ENCODE results near the gene CKAP2L. TPM values are rescaled to one million over a fixed set of nuclear protein-coding genes. Genes with fewer than 3 reads are reported as not detected.

CKAP2L gene
- total RNA-seq, 1 experiment from 2014 or later, result 20.7 TPM

- H3K79me2 ChIP-seq (ENCODE audit: low read length), result no peaks in the 10 kb centered on the region
- H4K20me1 ChIP-seq (ENCODE audit: low read length), result no peaks in the 10 kb centered on the region
- H3K9ac ChIP-seq (ENCODE audit: low read length), result no peak overlapping the region
- H3K4me2 ChIP-seq (ENCODE audit: low read length), result no peak overlapping the region
- H3K36me3 ChIP-seq (ENCODE audit: low read depth, low read length), result no peaks in the 10 kb centered on the region
- H3K4me3 ChIP-seq (ENCODE audit: low read length), result no peak overlapping the region
- no peaks in the 10 kb centered on the region for H3K27me3 ChIP-seq (ENCODE audit: low read length)
- H3K9me2 ChIP-seq (replicated peaks; ENCODE audit: low read length), result no peaks in the 10 kb centered on the region
- no peak for TF ChIP-seq EZH2 (IDR thresholded peaks at IDR 0.05; ENCODE audit: low read length, unreplicated experiment)
- TF ChIP-seq EZH2phosphoT487 (IDR thresholded peaks at IDR 0.05; ENCODE audit: borderline replicate concordance, low read length), result no peak
- TF ChIP-seq, protein P1, sequence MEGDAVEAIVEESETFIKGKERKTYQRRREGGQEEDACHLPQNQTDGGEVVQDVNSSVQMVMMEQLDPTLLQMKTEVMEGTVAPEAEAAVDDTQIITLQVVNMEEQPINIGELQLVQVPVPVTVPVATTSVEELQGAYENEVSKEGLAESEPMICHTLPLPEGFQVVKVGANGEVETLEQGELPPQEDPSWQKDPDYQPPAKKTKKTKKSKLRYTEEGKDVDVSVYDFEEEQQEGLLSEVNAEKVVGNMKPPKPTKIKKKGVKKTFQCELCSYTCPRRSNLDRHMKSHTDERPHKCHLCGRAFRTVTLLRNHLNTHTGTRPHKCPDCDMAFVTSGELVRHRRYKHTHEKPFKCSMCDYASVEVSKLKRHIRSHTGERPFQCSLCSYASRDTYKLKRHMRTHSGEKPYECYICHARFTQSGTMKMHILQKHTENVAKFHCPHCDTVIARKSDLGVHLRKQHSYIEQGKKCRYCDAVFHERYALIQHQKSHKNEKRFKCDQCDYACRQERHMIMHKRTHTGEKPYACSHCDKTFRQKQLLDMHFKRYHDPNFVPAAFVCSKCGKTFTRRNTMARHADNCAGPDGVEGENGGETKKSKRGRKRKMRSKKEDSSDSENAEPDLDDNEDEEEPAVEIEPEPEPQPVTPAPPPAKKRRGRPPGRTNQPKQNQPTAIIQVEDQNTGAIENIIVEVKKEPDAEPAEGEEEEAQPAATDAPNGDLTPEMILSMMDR (conservative IDR thresholded peaks at IDR 0.05; ENCODE audit: low read depth, low read length), result no peak
- intact Hi-C loops (cut with micrococcal nuclease), result no loop called here
- H2AFZ ChIP-seq (ENCODE audit: low read length), result no peak overlapping the region
- ChIA-PET POLR2A (ENCODE audit: unreplicated experiment) (interaction anchor here (0.6 kb wide), 1 partner anchor 9 kb away, joined by 3 read pairs; the partner anchor contains the start of gene CKAP2L), CTCF (no interaction called here)
- ATAC-seq, result no peak
- H3K9me3 ChIP-seq (ENCODE audit: low read length), result no peaks in the 10 kb centered on the region
- peaks cover 6% of the 10 kb centered on the region for H3K4me1 ChIP-seq (ENCODE audit: insufficient read depth, low read length)
- BruUV-seq (replicated peaks), result no TSS peak
- no peak overlapping the region for H3K27ac ChIP-seq (ENCODE audit: low read length)
- DNase-seq, result no peak
- no peaks in the 10 kb centered on the region for H3F3A ChIP-seq (ENCODE audit: low read length, unreplicated experiment)
Observed at GRCh38 chr2:112773556-112773955, 9.1 kb upstream of the CKAP2L start.

GRCh38 chr2:112772911-112773475 lies 8.6 kb upstream of the CKAP2L start:
- H3K4me3 ChIP-seq (ENCODE audit: low read length), result no peak overlapping the region
- intact Hi-C loops (cut with micrococcal nuclease), result no loop called here
- no TSS peak for BruUV-seq (replicated peaks)
- no peaks in the 10 kb centered on the region for H3F3A ChIP-seq (ENCODE audit: low read length, unreplicated experiment)
- H3K4me2 ChIP-seq (ENCODE audit: low read length), result no peak overlapping the region
- ChIA-PET CTCF (no interaction called here), POLR2A (ENCODE audit: unreplicated experiment) (no interaction called here)
- no peaks in the 10 kb centered on the region for H3K9me2 ChIP-seq (replicated peaks; ENCODE audit: low read length)
- no peak overlapping the region for H3K9ac ChIP-seq (ENCODE audit: low read length)
- no peaks in the 10 kb centered on the region for H3K9me3 ChIP-seq (ENCODE audit: low read length)
- H2AFZ ChIP-seq (ENCODE audit: low read length), result no peak overlapping the region
- H4K20me1 ChIP-seq (ENCODE audit: low read length), result no peaks in the 10 kb centered on the region
- H3K4me1 ChIP-seq (ENCODE audit: insufficient read depth, low read length), result peaks cover 12% of the 10 kb centered on the region
- no peaks in the 10 kb centered on the region for H3K27me3 ChIP-seq (ENCODE audit: low read length)
- H3K36me3 ChIP-seq (ENCODE audit: low read depth, low read length), result no peaks in the 10 kb centered on the region
- DNase-seq, result no peak
- no peak for ATAC-seq
- no peaks in the 10 kb centered on the region for H3K79me2 ChIP-seq (ENCODE audit: low read length)
- H3K27ac ChIP-seq (ENCODE audit: low read length), result no peak overlapping the region
- TF ChIP-seq EZH2phosphoT487 (IDR thresholded peaks at IDR 0.05; ENCODE audit: borderline replicate concordance, low read length) (no peak), EZH2 (IDR thresholded peaks at IDR 0.05; ENCODE audit: low read length, unreplicated experiment) (no peak)
- TF ChIP-seq, protein P1 (conservative IDR thresholded peaks at IDR 0.05; ENCODE audit: low read depth, low read length), result no peak

DNA sequence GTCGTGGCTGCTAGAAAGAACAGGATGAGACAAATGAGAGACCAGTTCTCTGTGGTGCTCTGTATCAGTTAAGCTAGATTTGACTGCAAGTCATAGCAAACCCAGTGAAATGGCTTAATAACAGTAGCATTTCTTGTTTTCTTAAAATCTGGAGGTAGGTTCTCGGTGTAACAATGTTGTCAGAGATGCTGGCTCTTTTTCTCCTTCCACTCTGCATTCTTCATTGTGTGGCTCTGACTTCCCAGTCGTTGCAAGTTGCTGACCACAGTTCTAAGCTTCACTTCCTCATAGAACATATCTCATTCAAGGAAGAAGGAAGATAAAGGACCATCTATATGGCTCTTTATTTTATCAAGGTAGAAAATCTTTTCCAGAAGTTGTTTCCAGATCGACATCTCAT lies 7.9 kb upstream of the CKAP2L start:
- H3K9me2 ChIP-seq (replicated peaks; ENCODE audit: low read length), result no peaks in the 10 kb centered on the region
- no peaks in the 10 kb centered on the region for H3K27me3 ChIP-seq (ENCODE audit: low read length)
- H3K36me3 ChIP-seq (ENCODE audit: low read depth, low read length), result no peaks in the 10 kb centered on the region
- TF ChIP-seq EZH2phosphoT487 (IDR thresholded peaks at IDR 0.05; ENCODE audit: borderline replicate concordance, low read length) (no peak), EZH2 (IDR thresholded peaks at IDR 0.05; ENCODE audit: low read length, unreplicated experiment) (no peak)
- TF ChIP-seq, protein P1 (conservative IDR thresholded peaks at IDR 0.05; ENCODE audit: low read depth, low read length), result no peak
- CTCF ChIA-PET, result no interaction called here
- peaks cover 13% of the 10 kb centered on the region for H3K4me1 ChIP-seq (ENCODE audit: insufficient read depth, low read length)
- no peak overlapping the region for H3K9ac ChIP-seq (ENCODE audit: low read length)
- no peaks in the 10 kb centered on the region for H4K20me1 ChIP-seq (ENCODE audit: low read length)
- no peak overlapping the region for H3K4me2 ChIP-seq (ENCODE audit: low read length)
- DNase-seq, result no peak
- no peak for ATAC-seq
- no peaks in the 10 kb centered on the region for H3F3A ChIP-seq (ENCODE audit: low read length, unreplicated experiment)
- intact Hi-C loops (cut with micrococcal nuclease), result no loop called here
- H2AFZ ChIP-seq (ENCODE audit: low read length), result no peak overlapping the region
- no peaks in the 10 kb centered on the region for H3K79me2 ChIP-seq (ENCODE audit: low read length)
- H3K27ac ChIP-seq (ENCODE audit: low read length), result no peak overlapping the region
- no peaks in the 10 kb centered on the region for H3K9me3 ChIP-seq (ENCODE audit: low read length)
- no peak overlapping the region for H3K4me3 ChIP-seq (ENCODE audit: low read length)
- no TSS peak for BruUV-seq (replicated peaks)
- POLR2A ChIA-PET (ENCODE audit: unreplicated experiment), result no interaction called here

Data from PC-3 (cell line).